Neuronal stem cell (in vitro differentiated cells): Measurements from ENCODE around the gene CELF4.

Experiments
- DNase-seq: peaks from one replicate; pipeline ENCODE4 v3.0.0-alpha.2; 2013; ENCODE audit warnings: low spot score
- H2AFZ ChIP-seq: one replicate; pipeline ENCODE4 v1.6.1; 2013; ENCODE audit warnings: mild to moderate bottlenecking, low read length, inconsistent platforms
- H2AK5ac ChIP-seq: 2 replicates; pipeline ENCODE4 v1.6.1; 2013; ENCODE audit warnings: low read depth, mild to moderate bottlenecking, inconsistent platforms, low read length, moderate library complexity, mixed read lengths
- H2BK120ac ChIP-seq: 2 replicates; pipeline ENCODE4 v1.6.1; 2013; ENCODE audit warnings: low read depth, mild to moderate bottlenecking, inconsistent platforms, low read length, moderate library complexity, mixed read lengths
- H2BK12ac ChIP-seq: one replicate; pipeline ENCODE4 v1.6.1; 2013; ENCODE audit warnings: low read length, inconsistent platforms
- H2BK15ac ChIP-seq: 2 replicates; pipeline ENCODE4 v1.6.1; 2013; ENCODE audit warnings: mild to moderate bottlenecking, low read length, inconsistent platforms, mixed read lengths
- H2BK5ac ChIP-seq: one replicate; pipeline ENCODE4 v1.6.1; 2013; ENCODE audit warnings: inconsistent platforms, mild to moderate bottlenecking, low read length, moderate library complexity
- H3K14ac ChIP-seq: one replicate; pipeline ENCODE4 v1.6.1; 2013; ENCODE audit warnings: low read length, inconsistent platforms
- H3K18ac ChIP-seq: 2 replicates; pipeline ENCODE4 v1.6.1; 2013; ENCODE audit warnings: low read length, inconsistent platforms
- H3K23ac ChIP-seq: 2 replicates; pipeline ENCODE4 v1.6.1; 2013; ENCODE audit warnings: low read depth, mild to moderate bottlenecking, mixed read lengths, low read length, inconsistent platforms; ENCODE audit not compliant: poor library complexity
- H3K27ac ChIP-seq: replicated peaks from 3 replicates; pipeline ENCODE4 v1.5.1; 2013; ENCODE audit warnings: low read length, inconsistent platforms
- H3K27me3 ChIP-seq, 3 experiments: 2 replicates each; pipeline ENCODE4 v1.6.1; 2013; ENCODE audit warnings: low read length in 3 of 3, mild to moderate bottlenecking in 2 of 3, inconsistent platforms in 1 of 3, low read depth in 1 of 3, mixed read lengths in 1 of 3, moderate library complexity in 1 of 3; ENCODE audit not compliant: control insufficient read depth in 3 of 3, insufficient read depth in 3 of 3
- H3K36me3 ChIP-seq, 2 donors: replicated peaks in 1 of 2; 2 replicates each; pipeline ENCODE4 v1.6.1; 2013; ENCODE audit warnings: low read length in 2 of 2; ENCODE audit not compliant: control insufficient read depth in 2 of 2, insufficient read depth in 2 of 2
- H3K4ac ChIP-seq: 2 replicates; pipeline ENCODE4 v1.6.1; 2013; ENCODE audit warnings: inconsistent platforms, mild to moderate bottlenecking, low read length, moderate library complexity
- H3K4me1 ChIP-seq, 2 donors: 1 replicate in 1 of 2; 2 replicates in 1 of 2; pipeline ENCODE4 v1.6.1; 2013; ENCODE audit warnings: low read length in 2 of 2, low read depth in 1 of 2; ENCODE audit not compliant: control insufficient read depth in 2 of 2, insufficient read depth in 1 of 2
- H3K4me2 ChIP-seq: one replicate; pipeline ENCODE4 v1.6.1; 2013; ENCODE audit warnings: mild to moderate bottlenecking, low read length, inconsistent platforms; ENCODE audit not compliant: insufficient read depth, poor library complexity, severe bottlenecking
- H3K4me3 ChIP-seq, 2 donors: 2 replicates each; pipeline ENCODE4 v1.5.1; 2013; ENCODE audit warnings: low read length in 2 of 2, mild to moderate bottlenecking in 2 of 2, inconsistent platforms in 1 of 2, moderate library complexity in 1 of 2
- H3K79me1 ChIP-seq: one replicate; pipeline ENCODE4 v1.6.1; 2013; ENCODE audit warnings: low read depth, mild to moderate bottlenecking, inconsistent platforms, low read length, moderate library complexity
- H3K9ac ChIP-seq: one replicate; pipeline ENCODE4 v1.6.1; 2013; ENCODE audit warnings: mild to moderate bottlenecking, low read depth, low read length, inconsistent platforms; ENCODE audit not compliant: poor library complexity
- H3K9me3 ChIP-seq, 2 donors: replicated peaks in 1 of 2; 2 replicates each; pipeline versions ENCODE3 to v1.6.1; 2013; ENCODE audit warnings: low read length in 2 of 2, mild to moderate bottlenecking in 2 of 2, inconsistent platforms in 1 of 2, low read depth in 1 of 2, mixed read lengths in 1 of 2, moderate library complexity in 1 of 2; ENCODE audit not compliant: control insufficient read depth in 2 of 2, insufficient read depth in 1 of 2
- H4K8ac ChIP-seq: one replicate; pipeline ENCODE4 v1.6.1; 2013; ENCODE audit warnings: low read depth, mild to moderate bottlenecking, inconsistent platforms, low read length, moderate library complexity
- H4K91ac ChIP-seq: one replicate; pipeline ENCODE4 v1.6.1; 2013; ENCODE audit warnings: low read length, low read depth, mild to moderate bottlenecking, inconsistent platforms; ENCODE audit not compliant: poor library complexity
- WGBS, 2 donors: extraction: QIAGEN DNeasy Blood & Tissue Kit; methylation state at CpG; one replicate each; pipeline ENCODE4 v1.1.7; 2013; ENCODE audit warnings: missing lambda C conversion rate in 2 of 2, mixed read lengths in 1 of 2; ENCODE audit not compliant: insufficient read length in 2 of 2, insufficient replicate concordance in 1 of 2; ENCODE audit errors: extremely low coverage in 2 of 2; 5-methylcytosine and 5-hydroxymethylcytosine counted together

The CELF4 gene

GRCh38 chr18:37253394-37254235 lies 312.0 kb downstream of the CELF4 start:
- Histone ChIP-seq H3K27me3 (peaks cover 0 to 82% (median 15%) of the 10 kb centered on the region in 3 experiments), H2AK5ac (no peak overlapping the region), H3K36me3 (no peaks in the 10 kb centered on the region), H3K4me2 (peak overlapping the region; percentile 92), H3K4me3 (peak overlapping the region; percentile 57 to 93), H3K27ac (no peak overlapping the region), H2BK15ac (peak overlapping the region; percentile 64), H2BK12ac (no peak overlapping the region), H2BK120ac (no peak overlapping the region), H3K9ac (peak overlapping the region; percentile 88), H3K18ac (peak overlapping the region; percentile 68), H4K91ac (no peak overlapping the region), H3K23ac (no peak overlapping the region), H3K4me1 (peaks cover 0 to 5% of the 10 kb centered on the region in 2 donors), H3K9me3 (no peaks in the 10 kb centered on the region), H2BK5ac (no peak overlapping the region), H3K79me1 (no peaks in the 10 kb centered on the region), H4K8ac (no peak overlapping the region), H3K4ac (no peak overlapping the region), H2AFZ (peak overlapping the region; percentile 97), H3K14ac (peak overlapping the region; percentile 85)
- no CpG with 5 or more reads among the region's 83 CpGs for WGBS, 2 donors
- peak; percentile 67 for DNase-seq

- H4K91ac ChIP-seq, result no peak overlapping the region
- H2AFZ ChIP-seq, result peak overlapping the region; percentile 97
- no peak overlapping the region for H3K14ac ChIP-seq
- no peak overlapping the region for H3K18ac ChIP-seq
- H3K36me3 ChIP-seq, result no peaks in the 10 kb centered on the region
- no peak overlapping the region for H2BK15ac ChIP-seq
- H3K4me3 ChIP-seq, result peak overlapping the region; percentile 57 to 93
- H3K79me1 ChIP-seq, result no peaks in the 10 kb centered on the region
- peaks cover 0 to 75% (median 15%) of the 10 kb centered on the region in 3 experiments for H3K27me3 ChIP-seq
- H3K9ac ChIP-seq, result peak overlapping the region; percentile 88
- no peak overlapping the region for H4K8ac ChIP-seq
- WGBS, 2 donors, result no CpG with 5 or more reads among the region's 12 CpGs
- no peak overlapping the region for H2AK5ac ChIP-seq
- no peak overlapping the region for H2BK12ac ChIP-seq
- no peak overlapping the region for H2BK5ac ChIP-seq
- peaks cover 0 to 5% of the 10 kb centered on the region in 2 donors for H3K4me1 ChIP-seq
- H2BK120ac ChIP-seq, result no peak overlapping the region
- no peak overlapping the region for H3K27ac ChIP-seq
- no peaks in the 10 kb centered on the region for H3K9me3 ChIP-seq
- peak overlapping the region; percentile 71 for H3K4me2 ChIP-seq
- no peak overlapping the region for H3K23ac ChIP-seq
- no peak overlapping the region for H3K4ac ChIP-seq
- no peak for DNase-seq
Observed at GRCh38 chr18:37252854-37253393, 312.7 kb downstream of the CELF4 start.

GRCh38 chr18:37252342-37252741 lies 313.3 kb downstream of the CELF4 start:
- Histone ChIP-seq H3K9me3 (no peaks in the 10 kb centered on the region), H3K18ac (no peak overlapping the region), H2AFZ (no peak overlapping the region), H3K36me3 (no peaks in the 10 kb centered on the region), H3K27ac (no peak overlapping the region), H3K4me1 (peaks cover 0 to 5% of the 10 kb centered on the region in 2 donors), H3K79me1 (no peaks in the 10 kb centered on the region), H3K4ac (no peak overlapping the region), H3K23ac (no peak overlapping the region), H3K14ac (no peak overlapping the region), H2BK15ac (no peak overlapping the region), H2BK12ac (no peak overlapping the region), H2BK5ac (no peak overlapping the region), H3K4me3 (no peak overlapping the region), H3K9ac (no peak overlapping the region), H2BK120ac (no peak overlapping the region), H4K8ac (no peak overlapping the region), H3K27me3 (peaks cover 0 to 70% (median 14%) of the 10 kb centered on the region in 3 experiments), H3K4me2 (no peak overlapping the region), H2AK5ac (no peak overlapping the region), H4K91ac (no peak overlapping the region)
- WGBS, 2 donors, result no CpG with 5 or more reads among the region's 3 CpGs
- DNase-seq, result no peak

GRCh38 chr18:37251679-37252078 lies 313.9 kb downstream of the CELF4 start:
- no peaks in the 10 kb centered on the region for H3K9me3 ChIP-seq
- no peak overlapping the region for H2BK5ac ChIP-seq
- no peak overlapping the region for H2BK120ac ChIP-seq
- H3K4ac ChIP-seq, result no peak overlapping the region
- peaks cover 0 to 5% of the 10 kb centered on the region in 2 donors for H3K4me1 ChIP-seq
- no peak overlapping the region for H2AK5ac ChIP-seq
- no peaks in the 10 kb centered on the region for H3K36me3 ChIP-seq
- H2AFZ ChIP-seq, result no peak overlapping the region
- no CpG with 5 or more reads among the region's 3 CpGs for WGBS, 2 donors
- H2BK12ac ChIP-seq, result no peak overlapping the region
- H4K91ac ChIP-seq, result no peak overlapping the region
- no peak overlapping the region for H3K18ac ChIP-seq
- no peak for DNase-seq
- no peak overlapping the region for H3K14ac ChIP-seq
- no peak overlapping the region for H3K4me3 ChIP-seq
- no peak overlapping the region for H2BK15ac ChIP-seq
- H3K23ac ChIP-seq, result no peak overlapping the region
- H3K4me2 ChIP-seq, result no peak overlapping the region
- no peak overlapping the region for H4K8ac ChIP-seq
- H3K79me1 ChIP-seq, result no peaks in the 10 kb centered on the region
- H3K27ac ChIP-seq, result no peak overlapping the region
- H3K27me3 ChIP-seq, result peaks cover 0 to 65% (median 14%) of the 10 kb centered on the region in 3 experiments
- no peak overlapping the region for H3K9ac ChIP-seq
